Epidermal melanocyte (primary cell): ENCODE data around the gene UNC13D.

Experiments used
- DNase-seq: peaks from one replicate; pipeline ENCODE4 v3.0.0; 2011; ENCODE audit warnings: low spot score; ENCODE audit not compliant: insufficient read length

UNC13D gene

DNA sequence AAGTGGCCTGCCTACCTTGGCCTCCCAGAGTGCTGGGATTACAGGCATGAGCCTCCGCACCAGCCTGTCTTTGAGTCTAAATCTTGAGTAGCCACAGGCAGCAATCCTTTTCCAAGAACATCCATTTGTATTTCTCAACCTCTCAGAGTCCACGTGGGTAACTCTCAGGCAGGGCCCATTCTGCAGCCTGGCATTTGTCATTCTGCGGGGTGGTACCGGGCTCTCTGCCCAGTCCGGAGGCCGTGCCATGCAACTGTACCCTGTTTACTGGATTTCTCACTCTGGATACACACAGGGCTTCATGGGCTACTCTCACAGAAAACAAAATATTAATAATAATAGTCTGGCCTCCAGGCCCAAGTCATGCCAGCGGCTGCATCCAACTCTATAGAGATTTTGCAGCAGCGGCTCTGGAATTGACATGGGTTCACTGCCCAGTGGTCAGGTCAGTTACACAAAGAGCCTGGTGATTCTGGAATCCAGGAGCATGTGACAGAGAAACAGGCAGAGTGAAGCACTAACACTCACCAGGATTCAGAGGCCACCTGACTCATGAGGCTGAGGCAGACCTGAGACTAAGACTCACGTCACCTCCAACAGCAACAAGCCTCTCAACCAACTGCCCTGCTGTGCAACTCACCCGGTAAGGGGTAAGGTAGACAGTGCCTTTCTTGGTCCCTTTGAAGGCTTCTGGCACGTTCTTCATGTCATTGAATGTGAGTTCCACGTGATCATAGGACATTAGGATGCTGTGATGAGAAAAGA lies 6.9 kb upstream of the UNC13D start:
- DNase-seq: no peak

DNA sequence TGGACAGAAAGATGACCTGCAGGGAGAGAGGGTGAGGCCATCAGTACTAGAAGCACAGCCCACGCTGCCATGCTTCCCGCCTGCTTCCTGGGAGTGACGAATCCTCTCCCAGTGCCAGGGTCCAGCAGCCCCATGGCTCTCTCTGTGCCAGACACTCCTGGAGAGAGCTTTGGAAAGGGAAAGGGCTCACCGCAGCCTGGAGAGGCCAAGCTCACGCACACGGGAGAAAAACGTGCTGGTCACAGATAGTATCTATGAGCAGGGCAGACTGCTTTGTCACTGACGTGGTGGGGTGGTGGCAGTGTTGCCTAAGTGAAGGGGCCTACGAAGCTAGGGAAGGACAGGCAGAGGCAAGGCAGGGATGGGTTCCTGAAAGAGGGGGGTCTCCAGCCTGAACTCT lies 5.5 kb upstream of the UNC13D start:
- DNase-seq: no peak

DNA sequence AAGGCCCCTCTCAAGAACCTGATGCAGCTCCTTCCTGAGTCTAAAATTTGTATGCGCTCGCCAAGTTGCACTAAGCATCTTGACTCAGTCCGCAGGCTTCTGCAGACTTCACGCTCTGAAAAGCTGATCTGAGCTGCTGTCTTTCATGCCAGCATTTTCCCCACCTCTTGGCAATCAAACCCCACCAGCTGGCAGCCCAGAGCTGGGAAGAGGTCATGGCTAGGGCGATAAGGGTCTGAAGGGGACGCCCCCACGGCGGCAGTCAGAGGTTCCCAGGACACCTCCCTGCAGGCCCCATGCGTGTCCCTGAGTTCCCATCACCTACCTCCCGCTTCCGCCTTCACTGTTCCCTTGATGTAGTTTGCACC lies 5.1 kb upstream of the UNC13D start:
- no peak for DNase-seq

DNA sequence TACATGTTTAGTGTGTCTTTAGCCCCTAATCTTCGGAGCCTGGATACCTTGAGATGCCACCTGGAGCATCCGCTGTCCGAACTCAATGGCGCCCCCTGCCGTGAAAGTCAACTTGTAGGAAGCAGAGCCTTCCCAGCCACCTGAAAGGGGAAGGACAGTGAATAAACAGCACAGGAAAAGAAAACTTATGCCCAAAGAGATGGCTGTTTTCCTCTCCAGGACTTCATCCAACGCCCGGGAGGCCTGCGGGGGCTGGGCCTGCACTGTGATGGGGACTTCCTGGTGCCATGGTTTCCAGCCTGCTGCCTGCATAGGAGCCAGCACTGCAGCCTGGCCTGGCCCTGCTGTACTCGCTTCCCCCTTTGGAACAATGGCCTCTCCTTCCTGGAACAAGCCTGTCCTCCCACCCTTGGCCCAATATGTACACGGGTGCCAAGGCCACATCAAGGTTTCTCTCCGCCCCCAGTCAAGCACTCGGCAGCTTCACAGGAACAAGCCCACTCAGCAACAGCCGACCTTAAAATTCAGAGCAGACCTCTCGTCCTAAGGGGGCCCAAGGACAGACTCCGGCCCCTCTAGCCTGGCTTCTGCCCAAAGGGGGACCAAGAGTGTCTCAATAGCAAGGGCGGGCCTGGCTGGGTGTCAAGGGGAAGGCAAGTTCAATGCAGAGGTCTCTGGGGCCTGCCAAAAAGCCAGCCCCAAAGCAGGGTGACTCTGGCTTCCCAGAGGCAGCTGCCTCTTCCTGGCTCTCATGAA lies 4.5 kb upstream of the UNC13D start:
- DNase-seq: no peak

DNA sequence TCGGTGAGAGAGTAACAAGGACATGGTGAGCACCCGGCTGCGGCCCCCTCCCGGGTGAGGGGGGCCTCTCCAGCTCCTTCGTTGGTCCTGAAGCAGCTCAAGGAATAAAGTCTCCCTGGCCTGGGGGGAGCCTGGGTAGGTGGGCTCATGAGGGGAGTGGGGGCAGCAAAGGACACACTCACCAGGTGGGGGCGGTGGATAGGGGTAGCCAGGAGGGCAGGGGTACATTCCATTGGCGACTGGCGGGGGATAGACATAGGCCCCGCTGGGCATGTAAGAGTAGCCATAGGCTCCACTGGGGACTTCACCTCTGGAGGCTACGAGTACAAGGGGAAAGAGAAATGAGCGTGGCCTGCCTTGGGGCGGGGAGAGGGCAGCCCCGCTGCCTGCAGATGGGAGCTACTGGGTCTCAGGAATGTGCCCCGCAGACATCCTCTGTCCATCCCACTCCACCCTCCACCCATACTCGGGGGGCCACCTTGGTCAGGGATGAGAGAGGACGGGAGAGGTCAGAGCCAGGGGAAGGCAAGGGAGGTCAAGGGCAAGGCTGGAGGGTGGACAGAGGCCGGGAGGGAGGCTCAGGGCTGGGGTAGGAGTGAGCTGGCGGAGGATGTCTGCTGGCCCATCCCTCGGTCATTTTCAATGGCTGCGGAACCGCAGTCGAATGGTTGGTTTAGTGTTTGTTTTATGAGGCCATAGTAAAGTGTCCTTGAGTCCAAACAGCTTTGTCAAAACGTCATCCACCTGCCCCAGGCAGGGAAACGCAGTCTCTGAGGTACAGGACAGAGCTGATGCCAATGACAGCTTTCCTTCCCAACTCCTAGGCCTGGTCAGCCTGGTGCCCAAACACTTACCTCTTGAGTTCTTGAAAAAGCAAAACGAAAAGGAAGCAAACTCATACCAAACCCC lies 3.7 kb upstream of the UNC13D start:
- DNase-seq: no peak

DNA sequence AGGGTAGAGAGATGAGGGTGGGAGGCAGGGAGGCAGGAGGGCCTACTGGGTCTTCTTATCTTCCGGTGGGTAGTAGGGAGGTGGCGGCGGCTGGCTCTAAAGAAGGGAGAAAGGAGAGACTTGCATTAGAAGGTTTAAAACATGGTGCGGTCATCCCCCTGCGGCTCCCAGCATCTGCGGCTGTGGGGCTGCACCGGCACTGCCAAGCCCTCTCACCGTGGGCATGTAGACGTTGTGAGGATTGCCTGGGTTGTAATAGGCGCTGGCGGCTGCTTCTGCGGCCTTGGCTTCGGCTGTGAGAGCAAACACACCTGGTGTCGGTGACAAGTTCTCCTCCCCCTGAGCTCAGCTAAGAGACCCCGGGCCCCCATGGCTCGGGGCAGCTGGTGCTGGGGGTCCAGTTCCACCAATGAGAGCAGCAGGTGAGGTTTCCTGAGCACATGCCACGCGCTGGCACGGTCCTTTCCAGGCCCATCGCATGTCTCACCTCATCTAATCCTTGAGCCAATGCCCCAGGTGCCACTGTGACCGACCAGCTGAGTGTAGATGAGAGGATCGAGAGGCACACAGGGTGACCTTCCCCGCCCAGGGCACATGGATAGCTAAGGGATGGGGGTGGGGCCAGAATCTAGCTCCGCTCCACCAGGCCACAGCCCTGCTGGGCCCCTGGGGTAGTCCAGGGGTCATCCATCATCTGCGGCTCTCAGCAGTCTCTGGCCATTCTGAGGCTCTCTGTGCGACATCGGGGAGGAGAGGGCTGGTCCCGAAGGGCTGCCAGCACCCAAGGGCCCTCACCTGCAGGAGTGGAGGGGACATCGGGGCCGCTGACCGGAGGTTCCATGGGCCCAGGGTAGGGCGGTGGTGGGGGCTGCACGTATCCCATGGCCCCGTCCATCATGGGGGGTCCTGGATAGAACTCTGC lies 2.7 kb upstream of the UNC13D start:
- DNase-seq: no peak

DNA sequence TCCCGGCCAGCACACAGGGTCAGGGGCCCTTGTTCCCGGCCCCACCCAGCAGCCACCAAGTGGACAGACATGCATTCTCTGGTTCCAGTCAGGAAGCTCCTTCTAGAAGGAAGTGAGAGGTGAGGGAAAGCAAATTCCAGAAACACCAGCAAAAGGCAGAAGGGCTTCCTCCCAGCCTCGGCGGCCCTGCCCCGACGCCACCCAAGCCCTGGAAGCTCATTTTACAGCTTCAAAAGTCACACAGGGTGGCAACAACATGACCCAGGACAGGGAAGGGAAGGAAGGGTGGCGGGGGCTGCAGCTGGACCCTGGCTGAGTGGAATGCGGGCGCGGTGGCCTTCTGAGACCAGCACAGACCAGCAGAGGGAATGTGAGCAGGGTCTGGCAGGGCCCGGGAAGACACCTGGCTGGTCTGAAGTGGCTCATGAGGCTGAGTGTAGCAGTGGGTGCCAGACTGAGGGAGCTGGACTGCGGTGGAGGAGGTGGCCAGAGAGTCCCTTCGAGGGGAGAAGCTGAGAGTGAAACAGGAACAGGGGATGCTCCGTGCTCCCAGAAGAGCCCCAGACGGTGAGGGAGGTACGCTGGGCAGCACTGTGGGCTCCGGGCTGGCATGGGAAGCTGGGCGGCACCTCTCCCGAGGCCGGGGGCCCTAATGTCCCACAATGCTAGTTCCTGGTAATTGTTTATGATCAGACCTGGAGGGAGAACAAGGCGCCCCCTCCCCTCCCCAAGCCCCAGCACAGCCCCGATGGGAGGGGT lies 1.9 kb upstream of the UNC13D start:
- DNase-seq: no peak

DNA sequence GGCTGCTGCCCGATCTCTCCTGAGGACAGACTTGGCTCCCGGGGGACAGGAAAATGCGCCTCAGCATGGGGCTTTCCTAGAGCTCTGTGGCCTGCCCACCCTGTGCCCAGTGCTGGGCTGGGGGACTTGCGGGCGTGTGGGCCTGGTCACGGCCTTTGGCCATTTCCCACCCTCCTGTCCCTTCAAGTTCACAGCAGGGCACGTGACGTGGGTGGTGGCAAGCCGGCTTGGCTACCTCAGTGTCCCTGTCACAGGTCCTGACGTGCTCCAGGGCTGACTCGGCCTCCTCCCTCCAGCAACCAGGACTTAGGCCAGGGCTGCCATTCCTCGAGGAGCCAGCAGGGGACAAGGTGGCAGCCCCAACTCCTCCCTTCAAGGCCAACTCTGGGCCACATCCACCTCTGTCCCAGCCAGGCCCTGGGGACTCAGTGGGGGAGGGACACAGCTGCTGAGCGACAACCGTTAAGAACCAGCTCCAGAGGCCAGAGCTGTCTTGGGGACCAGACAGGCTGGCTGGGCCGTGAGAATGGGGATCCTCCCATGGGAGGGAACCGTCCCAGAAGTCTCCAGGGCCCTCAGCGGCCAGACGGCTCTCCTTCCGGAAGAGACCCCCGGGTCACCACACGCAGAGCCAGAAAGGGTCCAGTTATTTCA lies 981 bp upstream of the UNC13D start:
- DNase-seq: no peak

DNA sequence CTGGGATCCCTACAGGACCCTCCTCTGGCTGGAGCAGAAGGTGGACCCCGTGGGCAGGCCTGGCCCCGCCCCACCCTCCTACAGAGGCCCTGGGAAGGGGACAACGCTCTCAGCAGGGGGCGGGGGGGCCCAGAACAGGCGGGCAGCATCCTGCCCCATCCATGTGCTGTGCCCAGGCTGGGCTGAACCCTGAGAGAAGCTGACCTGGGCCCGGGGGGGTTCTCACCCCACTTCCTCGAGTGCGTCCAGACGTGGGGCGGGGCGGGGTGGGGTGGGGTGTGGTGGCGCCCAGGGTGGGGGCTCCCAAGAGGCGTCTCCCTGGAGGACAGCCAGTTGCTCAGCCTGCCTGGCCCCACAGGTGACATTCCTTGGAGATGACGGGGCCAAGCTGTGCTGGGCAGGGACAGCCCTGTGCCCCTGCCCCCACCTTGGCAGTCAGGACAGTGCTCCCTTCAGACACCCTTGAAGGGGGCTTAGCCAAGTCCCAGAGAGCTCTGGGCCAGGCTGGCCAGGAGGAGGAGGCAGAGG lies 390 bp upstream of the UNC13D start:
- DNase-seq: no peak

DNA sequence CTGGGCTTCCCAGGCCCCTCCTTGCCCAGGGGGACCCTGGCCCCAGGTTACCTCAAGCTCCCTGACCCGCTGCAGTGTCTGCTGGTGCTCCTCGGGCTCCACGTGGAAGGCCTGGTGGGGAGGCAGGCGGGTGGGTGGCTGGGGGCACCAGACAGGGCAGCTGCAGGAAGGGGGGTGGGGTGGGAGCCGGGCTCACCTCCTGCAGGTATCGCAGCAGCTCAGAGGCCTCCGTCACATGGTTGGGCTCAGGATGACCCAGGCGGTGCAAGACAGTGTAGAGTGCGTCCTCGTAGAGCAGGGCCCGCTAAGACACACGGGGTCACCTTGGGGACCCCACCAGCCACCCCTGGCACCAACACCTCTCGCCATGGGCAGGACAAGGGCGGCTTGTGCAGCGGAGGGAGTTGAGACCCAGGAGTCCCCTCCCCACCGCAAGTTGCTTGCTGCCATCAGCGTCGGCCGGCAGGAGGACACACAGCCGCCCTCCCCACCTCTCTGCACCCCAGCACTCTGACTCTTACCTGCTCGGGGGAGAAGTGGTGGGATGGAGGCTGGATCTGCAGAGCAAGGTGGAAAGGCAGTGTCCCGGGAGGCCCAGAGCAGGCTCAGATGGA lies 1.1 kb downstream of the UNC13D start:
- no peak for DNase-seq

DNA sequence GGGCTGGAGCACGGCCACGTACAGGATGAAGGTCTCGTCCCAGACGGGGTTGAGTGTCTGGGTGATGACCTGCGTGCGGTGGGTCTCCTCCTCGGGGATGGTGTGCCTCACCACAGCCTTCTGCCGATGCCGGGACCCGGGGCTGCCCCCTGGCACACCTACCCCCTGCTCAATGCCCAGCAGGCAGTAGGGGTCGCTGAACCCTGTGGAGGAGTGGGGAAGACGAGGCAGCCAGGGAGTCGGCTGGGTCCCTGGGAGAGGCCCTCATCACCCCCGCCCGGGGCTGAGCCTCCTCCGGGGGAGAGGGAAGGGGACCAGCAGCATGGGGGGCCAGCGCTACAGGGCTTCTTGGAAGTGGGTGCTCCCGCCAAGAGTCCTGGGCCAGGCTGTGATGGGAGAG lies 1.8 kb downstream of the UNC13D start:
- no peak for DNase-seq

DNA sequence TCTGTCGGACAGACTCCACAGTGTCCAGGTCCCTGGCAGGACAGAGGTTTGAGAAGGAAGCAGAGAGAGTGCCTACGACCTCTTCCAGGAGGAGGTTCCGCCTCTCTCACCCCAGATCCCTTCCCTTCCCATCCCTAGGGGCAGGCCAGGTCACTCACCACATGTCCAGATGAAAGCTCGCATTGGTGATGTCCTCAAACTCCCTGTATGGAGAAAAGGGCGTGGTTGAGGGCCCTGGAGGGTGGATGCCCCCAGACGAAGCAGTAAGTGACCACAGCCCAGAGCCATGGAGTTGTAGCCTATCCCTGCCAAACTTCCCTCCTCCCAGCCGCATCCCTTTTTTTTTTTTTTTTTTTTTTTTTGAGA lies 3.4 kb downstream of the UNC13D start:
- no peak for DNase-seq

DNA sequence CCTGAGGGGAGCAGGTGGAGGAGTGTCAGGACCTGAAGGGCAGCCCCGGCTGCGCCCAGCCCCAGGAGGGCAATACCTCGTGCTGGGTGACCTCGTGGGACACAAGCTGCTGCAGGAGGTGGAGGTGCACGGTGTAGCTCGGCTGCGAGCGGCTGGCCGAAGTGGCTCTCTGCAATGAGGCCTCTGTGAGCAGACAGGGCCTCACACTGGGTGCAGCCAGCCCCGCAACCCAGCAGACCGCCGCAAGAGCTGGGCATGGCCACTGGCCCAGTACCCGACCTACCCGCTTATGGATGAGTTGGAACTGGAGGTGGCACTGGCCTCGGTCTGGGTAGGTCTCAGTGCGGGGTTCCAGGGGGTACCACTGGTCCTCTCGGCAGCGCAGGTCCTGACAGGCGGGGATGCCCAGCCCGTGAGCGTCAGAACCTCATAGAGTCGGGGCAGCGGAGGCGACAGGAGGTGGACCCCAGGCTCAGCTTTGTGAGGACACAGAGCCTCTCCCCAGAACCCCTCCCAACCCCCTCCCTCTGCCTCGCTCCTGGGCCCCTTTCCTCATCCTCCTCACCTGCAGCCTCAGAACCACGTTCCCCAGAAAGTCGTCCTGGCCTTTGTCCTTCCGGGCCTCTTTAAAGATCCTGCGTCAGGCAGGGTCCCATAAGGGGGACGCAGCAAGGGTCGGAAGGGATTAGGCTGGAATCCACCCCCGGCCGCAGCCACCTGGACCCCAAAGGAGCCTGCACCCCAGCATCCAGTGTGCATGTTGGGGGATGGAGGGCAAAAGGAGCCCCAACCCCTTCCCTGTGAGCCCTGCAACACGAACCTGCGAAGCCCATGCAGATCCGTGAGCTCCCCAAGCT lies 4.0 kb downstream of the UNC13D start:
- DNase-seq: no peak

DNA sequence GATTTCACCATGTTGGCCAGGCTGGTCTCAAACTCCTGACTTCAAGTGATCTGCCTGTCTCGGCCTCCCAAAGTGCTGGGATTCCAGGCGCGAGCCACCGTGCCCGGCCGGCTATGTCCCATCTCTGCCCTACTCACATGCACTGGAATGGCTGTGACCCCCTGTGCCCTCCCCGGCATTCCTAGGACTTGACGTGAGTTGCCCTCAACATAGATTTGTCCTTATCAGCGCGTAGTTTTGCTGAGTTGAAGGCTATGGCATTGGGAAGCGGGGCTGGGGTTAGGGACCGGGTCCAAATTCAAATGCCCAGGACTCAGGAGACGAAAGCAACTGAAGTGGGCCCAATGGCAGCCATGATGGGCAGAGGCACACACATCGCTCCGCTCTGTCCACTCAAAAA lies 5.8 kb downstream of the UNC13D start:
- DNase-seq: no peak

DNA sequence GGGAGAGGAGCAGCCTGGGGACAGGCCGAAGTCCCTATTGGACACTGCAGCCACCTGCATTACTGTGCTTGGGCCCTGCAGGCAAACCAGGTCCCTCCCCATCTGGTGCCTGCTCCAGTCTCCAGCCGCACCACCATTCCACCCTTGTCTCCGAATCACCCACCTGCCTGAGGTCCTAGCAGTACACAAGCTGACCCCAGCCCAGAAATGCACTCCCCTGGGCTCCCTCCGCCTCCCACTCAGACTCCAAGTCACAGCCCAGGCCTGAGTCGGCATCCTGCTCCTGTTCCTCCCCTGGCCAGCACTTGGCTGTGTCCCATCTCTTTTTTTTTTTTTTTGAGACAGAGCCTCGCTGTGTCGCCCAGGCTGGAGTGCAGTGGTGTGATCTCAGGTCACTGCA lies 6.3 kb downstream of the UNC13D start:
- no peak for DNase-seq

DNA sequence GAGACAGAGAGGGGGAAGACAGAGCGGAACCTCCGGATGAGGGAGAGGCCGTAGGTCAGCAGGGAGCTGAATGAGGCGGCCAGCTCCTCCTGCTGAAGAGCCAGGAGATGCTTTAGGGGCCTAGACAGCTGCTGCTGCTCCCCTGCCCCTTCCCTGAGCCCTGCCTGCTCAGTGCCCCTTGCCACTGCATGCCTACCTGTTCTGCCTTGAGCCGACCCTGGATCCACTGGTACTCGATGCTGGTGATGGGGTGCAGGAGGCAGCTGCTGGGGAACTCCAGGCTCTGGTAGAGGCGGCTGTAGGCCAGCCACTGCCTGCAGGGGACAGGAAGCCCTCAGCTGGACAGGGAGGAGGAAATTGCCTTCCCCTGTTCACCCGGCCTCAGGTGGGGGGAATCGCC lies 7.6 kb downstream of the UNC13D start:
- no peak for DNase-seq

DNA sequence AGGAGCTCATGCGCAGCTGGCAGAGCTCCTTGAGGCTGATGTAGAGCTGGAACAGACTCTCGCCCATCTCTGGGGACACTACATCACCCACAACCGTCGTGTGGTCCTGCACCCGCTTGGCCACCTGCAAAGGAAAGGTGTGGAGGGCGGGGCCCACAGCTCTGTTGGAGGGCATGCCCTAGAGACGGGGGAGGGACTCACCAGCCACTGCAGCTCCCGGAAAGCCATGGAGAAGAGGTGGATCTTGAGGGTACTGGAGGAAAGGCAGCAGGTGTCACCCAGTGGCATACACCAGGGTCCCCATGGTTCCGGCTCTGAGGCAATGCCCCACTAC lies 8.6 kb downstream of the UNC13D start:
- DNase-seq: no peak

DNA sequence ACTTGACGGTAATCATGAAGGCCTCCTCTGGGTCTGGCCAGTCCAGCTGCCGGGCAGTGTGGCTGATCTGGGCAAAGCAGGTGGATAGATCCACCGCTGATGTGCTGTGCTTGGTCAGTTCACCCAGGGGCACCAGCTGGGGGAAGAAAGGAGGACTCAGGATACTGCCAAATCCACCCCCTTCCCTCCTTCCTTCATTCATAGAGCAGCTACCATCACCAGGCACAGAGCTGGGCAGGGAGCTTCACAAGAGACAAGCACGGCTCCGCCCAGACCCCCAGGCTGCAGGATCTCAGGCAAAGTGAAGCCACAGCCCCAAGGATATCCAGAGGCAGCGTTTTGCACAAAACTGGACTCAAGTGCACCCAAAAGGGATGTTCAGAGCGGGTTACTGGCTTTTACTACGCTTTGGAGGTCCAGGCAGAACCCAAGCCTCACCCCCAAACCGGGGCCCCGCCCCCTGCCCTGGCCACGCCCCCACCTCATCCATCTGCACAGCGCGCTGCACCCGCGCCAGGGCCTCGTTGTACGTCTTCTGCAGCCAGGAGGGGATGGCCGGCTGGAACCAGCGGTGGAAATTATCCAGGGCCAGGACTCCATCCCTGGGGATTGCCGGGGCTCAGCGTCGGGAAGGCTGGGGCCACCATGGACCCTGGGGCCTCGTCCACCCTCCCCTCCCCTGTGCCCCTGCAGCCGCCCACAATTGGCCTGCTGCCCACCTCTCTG lies 9.1 kb downstream of the UNC13D start:
- no peak for DNase-seq
